RWPE2 (cell line): Measurements from ENCODE around the gene TENT5A.

ENCODE experiments used
- ATAC-seq: fragments of 200-7000 bp; cut with Tn5 transposase; 3 replicates; pipeline ENCODE4 v1.9.1; 2021; ENCODE audit warnings: low read depth
- DNase-seq: peaks from one replicate; pipeline ENCODE4 v3.0.0-alpha.2; 2020; ENCODE audit warnings: low spot score
- H3K27ac ChIP-seq: fragments of 450-650 bp; 2 replicates; pipeline ENCODE4 v1.5.1; 2017; ENCODE audit warnings: mild to moderate bottlenecking; ENCODE audit not compliant: poor library complexity, severe bottlenecking
- H3K27me3 ChIP-seq: fragments of 250-450 bp; sonication (Bioruptor Pico); 2 replicates; pipeline ENCODE4 v1.5.1; 2021; ENCODE audit warnings: mild to moderate bottlenecking, moderate library complexity; ENCODE audit not compliant: insufficient read depth, poor library complexity, severe bottlenecking
- H3K36me3 ChIP-seq: fragments of 250-450 bp; sonication (Bioruptor Pico); 2 replicates; pipeline ENCODE4 v1.5.1; 2020; ENCODE audit warnings: low read depth, mild to moderate bottlenecking, moderate library complexity
- H3K4me1 ChIP-seq: fragments of 250-450 bp; sonication (Bioruptor Pico); 2 replicates; pipeline ENCODE4 v1.5.1; 2021; ENCODE audit warnings: mild to moderate bottlenecking, moderate library complexity; ENCODE audit not compliant: insufficient read depth, poor library complexity, severe bottlenecking
- H3K4me3 ChIP-seq: fragments of 250-450 bp; sonication (Bioruptor Pico); 2 replicates; pipeline ENCODE4 v1.5.1; 2021; ENCODE audit warnings: mild to moderate bottlenecking, moderate library complexity; ENCODE audit not compliant: severe bottlenecking
- H3K9me3 ChIP-seq: fragments of 250-450 bp; sonication (Bioruptor Pico); 2 replicates; pipeline ENCODE4 v1.5.1; 2021; ENCODE audit warnings: mild to moderate bottlenecking, moderate library complexity; ENCODE audit not compliant: severe bottlenecking
- TF ChIP-seq, protein P1 (sequence below): fragments of 450-650 bp; IDR thresholded peaks from one replicate; pipeline ENCODE4 v1.5.1; 2017; ENCODE audit warnings: mild to moderate bottlenecking, moderate library complexity; ENCODE audit not compliant: poor library complexity, severe bottlenecking

TENT5A gene

DNA sequence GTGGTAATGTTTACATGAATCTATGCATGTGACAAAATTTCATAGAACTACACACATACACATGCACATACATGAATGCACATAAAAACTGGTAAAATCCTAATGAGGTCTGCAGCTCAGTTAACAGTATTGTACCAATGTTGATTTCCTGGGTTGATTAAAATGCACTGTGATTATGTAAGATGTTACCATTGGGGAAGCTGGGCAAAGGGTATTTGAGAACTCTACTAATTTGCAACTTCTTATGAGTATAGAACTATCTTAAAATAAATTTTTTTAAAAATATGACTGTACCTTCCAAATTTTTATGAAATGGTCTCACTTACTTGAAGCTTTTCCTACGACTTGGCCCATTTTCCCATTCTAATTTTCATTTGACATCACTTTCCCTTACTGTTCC lies 43.4 kb upstream of the TENT5A start:
- Histone ChIP-seq H3K4me3 (no peak overlapping the region), H3K27me3 (no peaks in the 10 kb centered on the region), H3K4me1 (no peaks in the 10 kb centered on the region), H3K36me3 (no peaks in the 10 kb centered on the region), H3K9me3 (no peaks in the 10 kb centered on the region), H3K27ac (no peak overlapping the region)
- ATAC-seq, result no peak
- TF ChIP-seq, protein P1, sequence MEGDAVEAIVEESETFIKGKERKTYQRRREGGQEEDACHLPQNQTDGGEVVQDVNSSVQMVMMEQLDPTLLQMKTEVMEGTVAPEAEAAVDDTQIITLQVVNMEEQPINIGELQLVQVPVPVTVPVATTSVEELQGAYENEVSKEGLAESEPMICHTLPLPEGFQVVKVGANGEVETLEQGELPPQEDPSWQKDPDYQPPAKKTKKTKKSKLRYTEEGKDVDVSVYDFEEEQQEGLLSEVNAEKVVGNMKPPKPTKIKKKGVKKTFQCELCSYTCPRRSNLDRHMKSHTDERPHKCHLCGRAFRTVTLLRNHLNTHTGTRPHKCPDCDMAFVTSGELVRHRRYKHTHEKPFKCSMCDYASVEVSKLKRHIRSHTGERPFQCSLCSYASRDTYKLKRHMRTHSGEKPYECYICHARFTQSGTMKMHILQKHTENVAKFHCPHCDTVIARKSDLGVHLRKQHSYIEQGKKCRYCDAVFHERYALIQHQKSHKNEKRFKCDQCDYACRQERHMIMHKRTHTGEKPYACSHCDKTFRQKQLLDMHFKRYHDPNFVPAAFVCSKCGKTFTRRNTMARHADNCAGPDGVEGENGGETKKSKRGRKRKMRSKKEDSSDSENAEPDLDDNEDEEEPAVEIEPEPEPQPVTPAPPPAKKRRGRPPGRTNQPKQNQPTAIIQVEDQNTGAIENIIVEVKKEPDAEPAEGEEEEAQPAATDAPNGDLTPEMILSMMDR, result no peak
- DNase-seq, result no peak

DNA sequence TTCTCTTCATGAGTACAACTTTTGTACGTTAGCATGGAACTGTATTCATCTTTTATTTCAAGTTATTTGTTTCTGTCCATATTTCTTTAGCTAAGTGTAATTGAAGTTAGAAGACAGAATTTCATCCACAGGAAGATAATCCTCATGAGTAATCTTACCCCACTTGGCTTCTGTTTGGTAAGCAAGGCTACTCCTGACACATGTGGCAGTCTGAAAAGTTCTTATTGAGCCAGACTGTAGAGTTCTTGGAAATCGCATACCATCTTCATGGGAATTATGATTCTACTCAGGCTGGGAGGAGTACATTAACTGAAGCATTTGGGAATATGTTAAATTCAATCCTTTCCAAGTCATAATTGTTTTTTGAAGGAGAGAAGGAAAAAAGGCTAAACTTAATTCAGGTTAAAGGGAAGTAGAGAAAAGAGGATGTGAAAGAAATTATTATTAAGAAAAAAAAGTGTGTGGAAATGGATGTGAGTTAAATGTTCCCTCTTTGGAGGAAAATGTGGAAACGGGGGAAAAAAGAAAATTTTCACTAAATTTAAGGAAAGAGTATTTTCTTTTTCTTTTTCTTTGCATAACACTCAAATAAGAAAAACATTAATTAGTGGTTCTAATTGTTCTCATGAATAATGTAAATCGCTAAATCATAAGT lies 41.5 kb upstream of the TENT5A start:
- H3K27me3 ChIP-seq, result no peaks in the 10 kb centered on the region
- H3K9me3 ChIP-seq, result no peaks in the 10 kb centered on the region
- DNase-seq (no peak), ATAC-seq (no peak)
- no peaks in the 10 kb centered on the region for H3K36me3 ChIP-seq
- TF ChIP-seq, protein P1, result no peak
- H3K4me1 ChIP-seq, result peaks cover 4% of the 10 kb centered on the region
- no peak overlapping the region for H3K4me3 ChIP-seq
- no peak overlapping the region for H3K27ac ChIP-seq

DNA sequence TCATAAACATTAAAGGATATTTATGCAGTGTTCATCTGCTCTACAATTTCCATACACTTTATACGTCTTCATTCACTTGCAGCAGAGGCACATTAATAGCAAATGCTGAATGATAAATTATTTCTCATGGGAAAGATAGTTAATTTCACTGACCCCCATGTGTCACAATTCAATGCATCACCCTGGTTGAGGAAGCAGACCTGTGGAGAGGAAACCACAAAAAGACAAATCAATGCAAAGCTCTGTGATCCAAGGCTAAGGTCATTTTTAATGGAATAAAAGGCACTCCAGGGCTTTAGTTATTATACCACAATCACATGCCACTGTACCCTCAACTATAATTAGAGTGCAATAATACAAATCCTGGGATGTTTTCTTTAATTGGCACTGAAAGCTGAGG lies 40.3 kb upstream of the TENT5A start:
- no peak overlapping the region for H3K27ac ChIP-seq
- no peaks in the 10 kb centered on the region for H3K9me3 ChIP-seq
- H3K27me3 ChIP-seq, result no peaks in the 10 kb centered on the region
- TF ChIP-seq, protein P1, result no peak
- H3K4me1 ChIP-seq, result peaks cover 12% of the 10 kb centered on the region
- ATAC-seq, result no peak
- H3K4me3 ChIP-seq, result no peak overlapping the region
- H3K36me3 ChIP-seq, result no peaks in the 10 kb centered on the region
- DNase-seq, result no peak

DNA sequence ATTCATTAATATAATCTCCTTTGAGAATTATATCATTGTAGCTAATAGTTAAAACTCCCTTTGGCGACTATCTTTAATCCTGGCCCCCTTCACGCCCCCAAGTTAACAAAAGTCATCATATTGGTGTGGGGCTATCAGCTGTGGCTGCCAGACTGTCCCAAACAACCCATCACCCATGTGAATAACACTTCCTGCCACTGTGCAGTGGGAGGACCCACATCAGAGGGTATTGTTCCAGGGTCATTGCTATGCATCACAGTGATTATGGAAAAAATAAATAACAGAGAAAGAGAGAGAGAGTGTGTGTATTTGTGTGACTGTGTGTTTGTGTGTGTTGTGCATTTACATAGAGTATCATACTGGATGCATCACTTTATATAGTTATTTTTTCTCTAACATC lies 39.3 kb upstream of the TENT5A start:
- TF ChIP-seq, protein P1, result no peak
- Histone ChIP-seq H3K9me3 (no peaks in the 10 kb centered on the region), H3K36me3 (no peaks in the 10 kb centered on the region), H3K4me1 (peaks cover 23% of the 10 kb centered on the region), H3K27me3 (no peaks in the 10 kb centered on the region), H3K4me3 (no peak overlapping the region), H3K27ac (no peak overlapping the region)
- ATAC-seq (no peak), DNase-seq (no peak)

DNA sequence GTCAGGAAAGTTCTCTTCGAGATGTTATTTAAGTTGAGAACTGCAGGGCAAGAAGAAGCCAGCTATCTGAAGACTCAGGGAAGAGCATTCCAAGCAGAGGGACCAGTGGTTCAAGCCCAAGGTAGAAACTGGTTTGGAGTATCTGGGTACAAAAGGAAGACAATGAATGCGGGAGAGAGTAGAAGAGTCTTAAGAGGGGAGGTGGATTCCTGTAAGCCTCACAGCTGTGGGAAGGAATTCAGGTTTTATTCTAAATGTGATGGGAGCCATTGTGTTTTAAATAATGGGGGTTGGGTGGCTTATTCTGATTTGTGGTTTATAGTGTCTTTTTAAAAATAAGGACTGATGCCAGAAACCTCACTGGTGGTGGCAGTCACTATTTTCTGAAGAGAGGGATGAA lies 37.6 kb upstream of the TENT5A start:
- no peak for ATAC-seq
- no peaks in the 10 kb centered on the region for H3K27me3 ChIP-seq
- no peaks in the 10 kb centered on the region for H3K9me3 ChIP-seq
- TF ChIP-seq, protein P1, result no peak
- no peak overlapping the region for H3K4me3 ChIP-seq
- H3K36me3 ChIP-seq, result no peaks in the 10 kb centered on the region
- no peak for DNase-seq
- peaks cover 25% of the 10 kb centered on the region for H3K4me1 ChIP-seq
- H3K27ac ChIP-seq, result no peak overlapping the region
